AG20443 (cell line): ENCODE results near the gene PPFIA1.

ENCODE experiments used
- DNase-seq: peaks from one replicate; pipeline ENCODE4 v3.0.0; 2012; ENCODE audit warnings: low spot score, mixed read lengths

PPFIA1 gene

DNA sequence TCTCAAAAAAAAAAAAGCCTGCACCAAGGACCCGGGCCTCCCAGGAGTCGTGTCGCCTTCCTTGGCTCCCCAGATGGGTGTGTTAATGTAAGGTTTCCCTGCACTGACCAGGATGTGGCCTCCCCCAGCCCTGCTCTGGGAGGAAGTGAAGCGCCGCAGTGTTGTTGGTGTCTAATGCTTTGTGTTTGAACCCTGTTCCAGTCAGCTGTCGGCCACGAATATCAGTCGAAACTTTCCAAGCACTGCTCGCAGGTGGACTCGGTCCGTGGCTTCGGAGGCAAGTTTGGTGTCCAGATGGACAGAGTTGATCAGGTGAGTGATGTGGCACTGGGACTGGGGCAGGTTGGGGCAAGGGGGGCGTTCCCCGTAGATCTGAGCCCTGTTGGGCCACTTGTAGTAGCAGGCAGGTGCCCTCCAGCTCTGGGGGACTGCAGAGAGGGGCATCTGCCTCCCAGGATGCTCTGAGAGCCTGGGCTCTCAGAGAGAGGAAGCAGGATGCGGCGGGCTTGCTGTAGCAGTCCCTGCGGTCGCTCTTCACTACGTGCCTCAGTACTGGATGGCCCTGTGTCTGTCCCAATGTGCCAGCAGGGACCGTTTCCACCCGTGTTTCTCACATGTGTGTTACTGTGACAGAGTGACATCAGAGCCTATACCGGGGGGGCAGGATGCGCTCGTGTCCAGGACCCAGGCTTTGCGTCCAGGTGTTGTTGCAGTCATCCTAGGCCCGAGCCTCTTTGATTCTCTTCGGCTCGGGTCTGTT, 144.0 kb downstream of the PPFIA1 start:
- no peak for DNase-seq

DNA sequence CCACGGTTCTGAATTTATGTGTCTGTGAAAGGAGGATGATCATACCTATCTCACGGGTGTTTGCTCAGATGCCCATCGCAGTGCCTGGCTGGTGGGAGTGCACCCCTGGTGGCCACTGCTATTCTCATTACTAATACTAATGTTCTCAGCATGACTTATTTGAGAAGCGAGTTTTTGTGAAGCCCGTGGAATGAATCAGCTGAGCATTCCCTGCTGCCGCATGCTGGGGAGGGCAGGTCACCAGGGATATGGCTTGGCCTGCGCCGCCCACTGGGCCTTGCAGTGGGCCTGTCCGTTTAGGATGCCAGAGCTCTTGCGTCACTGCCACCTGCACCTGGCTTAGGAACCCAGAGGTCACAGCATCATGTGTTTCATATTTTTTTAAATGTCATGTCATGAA, 144.7 kb downstream of the PPFIA1 start:
- peak; percentile 75 for DNase-seq

DNA sequence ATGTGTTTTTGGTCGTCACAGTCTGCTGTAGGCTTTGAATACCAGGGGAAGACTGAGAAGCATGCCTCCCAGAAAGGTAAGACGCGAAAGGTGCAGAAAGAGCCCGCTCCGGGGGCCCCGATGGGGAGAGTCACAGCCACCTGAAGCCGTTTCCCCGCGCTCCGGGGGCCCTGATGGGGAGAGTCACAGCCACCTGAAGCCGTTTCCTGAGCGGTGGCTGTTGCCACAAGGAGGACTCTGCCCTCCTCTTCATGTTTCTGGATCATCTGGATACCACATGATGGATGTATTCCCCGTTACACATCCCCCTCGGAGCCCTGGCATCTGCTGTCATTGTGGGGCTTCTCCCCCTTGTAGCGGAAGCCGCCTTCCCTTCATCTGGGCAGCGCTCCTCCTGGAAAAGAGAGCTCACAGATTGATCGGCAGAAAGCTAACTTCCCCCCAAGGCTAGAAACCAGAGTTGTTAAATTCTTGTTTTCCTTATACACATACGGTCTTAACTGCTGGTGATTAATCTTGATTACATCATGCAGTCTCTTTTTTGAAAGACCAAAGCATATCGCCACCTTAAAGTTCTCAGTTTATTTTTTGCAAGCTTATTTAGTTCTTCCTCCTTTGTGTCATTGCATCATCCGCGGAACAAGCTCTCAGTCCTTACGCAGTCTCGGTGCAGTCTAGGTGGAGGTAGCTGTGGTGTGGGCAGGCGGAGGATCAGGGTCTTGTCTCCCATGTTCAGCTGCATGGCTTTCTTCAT, 145.3 kb downstream of the PPFIA1 start:
- DNase-seq = no peak

DNA sequence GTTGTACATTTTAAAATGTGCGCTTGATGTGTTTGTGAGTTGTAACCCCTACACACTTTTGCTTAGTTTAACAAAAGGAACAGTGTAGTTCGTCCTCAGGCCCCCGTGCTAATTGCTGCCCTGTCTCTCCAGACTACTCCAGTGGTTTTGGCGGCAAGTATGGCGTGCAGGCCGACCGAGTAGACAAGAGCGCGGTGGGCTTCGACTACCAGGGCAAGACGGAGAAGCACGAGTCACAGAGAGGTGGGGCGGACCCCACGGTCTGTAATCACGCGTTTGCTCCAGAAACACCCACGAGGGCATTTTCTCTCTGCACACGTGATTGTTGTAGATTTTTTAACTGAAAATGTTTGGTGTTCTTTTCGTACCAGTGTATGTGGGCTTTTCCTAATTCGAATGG, 146.4 kb downstream of the PPFIA1 start:
- no peak for DNase-seq

DNA sequence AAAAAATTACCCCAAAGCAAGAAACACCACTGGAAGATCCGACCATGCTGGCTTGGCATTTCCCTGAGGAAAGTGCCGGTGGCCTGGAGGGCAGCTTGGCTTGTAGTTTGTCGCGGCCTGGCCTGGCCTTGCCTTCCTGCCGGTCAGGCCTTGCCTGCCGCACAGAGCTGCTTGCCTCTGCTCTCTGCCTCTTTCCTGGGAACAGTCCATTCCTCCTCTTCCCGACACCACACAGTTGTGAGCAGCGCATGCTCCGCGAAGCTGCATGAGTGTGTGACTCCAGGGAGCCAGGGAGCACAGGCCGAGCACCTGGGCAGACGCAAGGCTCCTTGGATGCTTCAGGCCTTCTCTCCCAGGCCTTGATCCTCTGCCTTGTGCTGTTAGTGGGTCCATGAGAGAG, 147.6 kb downstream of the PPFIA1 start:
- no peak for DNase-seq

DNA sequence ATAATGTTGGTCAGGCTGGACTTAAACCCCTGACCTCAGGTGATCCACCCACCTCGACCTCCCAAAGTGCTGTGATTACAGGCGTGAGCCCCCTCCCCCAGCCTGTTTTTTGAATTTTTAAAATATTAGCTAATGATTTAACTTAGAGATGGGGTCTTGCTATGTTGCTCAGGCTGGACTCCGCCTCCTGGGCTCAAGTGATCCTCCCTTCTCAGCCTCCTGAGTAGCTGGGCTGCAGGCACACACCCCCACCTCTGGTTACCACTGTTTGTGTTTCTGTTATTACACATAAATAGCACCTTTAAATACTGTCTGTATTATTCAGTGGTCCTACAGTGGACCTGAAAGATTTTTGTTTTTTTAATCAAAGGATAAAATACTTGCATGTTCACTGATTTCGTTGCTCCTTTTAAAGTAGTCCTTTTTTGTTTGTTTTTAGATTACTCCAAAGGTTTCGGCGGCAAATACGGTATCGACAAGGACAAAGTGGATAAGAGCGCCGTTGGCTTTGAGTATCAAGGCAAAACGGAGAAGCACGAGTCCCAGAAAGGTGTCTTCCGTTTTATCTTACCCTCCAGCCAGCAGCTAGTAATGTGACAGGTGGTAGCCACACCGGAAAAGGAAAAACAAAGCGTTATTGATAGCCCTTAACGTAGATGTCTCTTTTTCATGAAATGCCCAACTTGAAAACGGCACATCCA, 149.0 kb downstream of the PPFIA1 start:
- DNase-seq = no peak

DNA sequence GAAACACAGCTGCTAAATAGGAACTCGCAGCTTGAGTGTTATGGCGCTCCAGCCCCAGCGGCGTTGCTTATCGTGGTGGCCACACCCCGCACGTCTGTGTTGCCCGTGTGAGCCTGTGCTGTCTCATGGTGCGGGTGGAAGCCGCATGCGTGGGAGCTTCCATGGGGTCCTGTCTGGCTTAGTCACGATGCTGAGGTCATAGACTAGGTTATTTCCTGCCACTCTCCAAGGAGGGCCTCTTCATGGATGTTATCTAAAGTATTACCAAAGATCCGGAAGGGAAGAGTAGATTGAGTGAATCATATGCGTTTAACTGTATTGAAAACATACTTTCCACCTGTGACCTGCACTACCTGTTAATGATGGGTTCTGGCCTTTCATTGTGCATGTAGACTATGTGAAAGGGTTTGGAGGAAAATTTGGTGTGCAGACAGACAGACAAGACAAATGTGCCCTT, 149.5 kb downstream of the PPFIA1 start:
- DNase-seq = no peak

DNA sequence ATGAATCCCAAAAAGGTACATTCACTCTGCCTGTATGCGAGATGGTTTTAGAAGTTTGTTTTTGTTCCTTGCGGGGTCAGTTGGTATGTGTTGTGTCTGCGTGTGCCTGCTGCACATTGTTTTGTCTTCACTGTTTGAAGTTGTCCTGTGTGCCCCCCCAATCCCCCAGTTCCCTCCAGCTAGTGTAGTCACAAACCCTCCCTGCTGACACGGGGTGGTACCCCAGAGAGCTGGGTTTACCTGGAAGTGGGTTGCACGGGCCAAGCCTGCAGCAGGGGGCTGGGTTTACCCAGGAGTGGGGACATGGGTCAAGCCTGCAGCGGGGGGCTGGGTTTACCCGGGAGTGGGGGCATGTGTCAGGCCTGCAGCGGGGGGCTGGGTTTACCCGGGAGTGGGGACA, 150.0 kb downstream of the PPFIA1 start:
- no peak for DNase-seq

DNA sequence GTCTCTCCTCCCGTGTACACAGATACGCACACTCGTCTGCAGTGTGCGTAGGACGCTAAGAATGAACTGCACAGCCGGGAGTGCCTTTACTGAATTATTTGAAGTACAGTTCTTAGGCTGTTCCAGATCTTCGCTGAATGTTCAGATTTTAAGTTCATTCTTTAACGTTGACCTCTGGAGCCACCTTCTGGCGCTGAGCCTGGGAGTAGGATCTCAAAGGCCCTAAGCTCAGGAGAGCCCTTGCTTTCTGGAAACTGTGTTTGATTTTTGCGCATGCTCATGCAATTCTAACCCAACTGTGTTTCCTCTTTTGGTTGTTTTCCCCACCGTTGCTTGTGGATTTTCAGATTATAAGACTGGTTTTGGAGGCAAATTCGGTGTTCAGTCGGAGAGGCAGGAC, 150.6 kb downstream of the PPFIA1 start:
- DNase-seq = no peak

DNA sequence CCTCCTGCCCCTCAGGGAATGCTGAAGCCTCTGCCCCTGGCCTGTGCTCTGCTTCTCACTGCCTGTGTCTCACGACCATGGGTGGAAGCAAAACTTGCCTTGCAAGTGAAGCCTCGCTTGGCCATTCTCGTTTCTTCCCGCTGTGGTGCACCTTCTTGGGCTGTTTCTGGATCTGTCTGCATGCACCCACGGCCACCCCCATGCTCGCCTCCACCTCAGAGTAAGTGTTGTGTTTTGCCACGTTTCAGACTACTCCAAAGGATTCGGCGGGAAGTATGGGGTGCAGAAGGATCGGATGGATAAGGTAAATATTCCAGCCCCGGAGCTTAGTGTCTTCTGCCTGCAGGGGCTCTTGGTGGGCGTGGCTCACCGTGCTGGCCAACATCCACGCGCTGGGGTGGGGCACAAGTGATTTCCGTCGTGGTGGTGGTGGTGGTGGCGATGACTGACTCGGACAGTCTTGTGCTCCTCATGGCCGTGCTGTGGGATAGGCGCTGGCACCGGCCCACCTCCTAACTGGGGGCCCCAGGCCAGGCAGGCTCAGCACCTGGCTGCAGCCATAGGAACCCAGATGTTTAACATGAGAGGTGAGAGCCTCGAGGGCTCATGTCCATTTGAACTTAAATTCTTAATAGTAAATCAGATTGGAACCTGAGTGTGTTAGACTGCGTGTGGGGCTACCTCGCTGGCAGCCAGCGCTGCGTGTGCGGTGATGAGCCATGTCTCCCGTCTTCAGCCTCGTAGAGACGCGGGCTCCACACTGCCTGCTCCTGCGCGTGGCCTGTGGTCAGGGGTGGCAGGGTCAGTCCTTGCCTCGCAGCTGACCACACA, 152.4 kb downstream of the PPFIA1 start:
- DNase-seq = no peak

DNA sequence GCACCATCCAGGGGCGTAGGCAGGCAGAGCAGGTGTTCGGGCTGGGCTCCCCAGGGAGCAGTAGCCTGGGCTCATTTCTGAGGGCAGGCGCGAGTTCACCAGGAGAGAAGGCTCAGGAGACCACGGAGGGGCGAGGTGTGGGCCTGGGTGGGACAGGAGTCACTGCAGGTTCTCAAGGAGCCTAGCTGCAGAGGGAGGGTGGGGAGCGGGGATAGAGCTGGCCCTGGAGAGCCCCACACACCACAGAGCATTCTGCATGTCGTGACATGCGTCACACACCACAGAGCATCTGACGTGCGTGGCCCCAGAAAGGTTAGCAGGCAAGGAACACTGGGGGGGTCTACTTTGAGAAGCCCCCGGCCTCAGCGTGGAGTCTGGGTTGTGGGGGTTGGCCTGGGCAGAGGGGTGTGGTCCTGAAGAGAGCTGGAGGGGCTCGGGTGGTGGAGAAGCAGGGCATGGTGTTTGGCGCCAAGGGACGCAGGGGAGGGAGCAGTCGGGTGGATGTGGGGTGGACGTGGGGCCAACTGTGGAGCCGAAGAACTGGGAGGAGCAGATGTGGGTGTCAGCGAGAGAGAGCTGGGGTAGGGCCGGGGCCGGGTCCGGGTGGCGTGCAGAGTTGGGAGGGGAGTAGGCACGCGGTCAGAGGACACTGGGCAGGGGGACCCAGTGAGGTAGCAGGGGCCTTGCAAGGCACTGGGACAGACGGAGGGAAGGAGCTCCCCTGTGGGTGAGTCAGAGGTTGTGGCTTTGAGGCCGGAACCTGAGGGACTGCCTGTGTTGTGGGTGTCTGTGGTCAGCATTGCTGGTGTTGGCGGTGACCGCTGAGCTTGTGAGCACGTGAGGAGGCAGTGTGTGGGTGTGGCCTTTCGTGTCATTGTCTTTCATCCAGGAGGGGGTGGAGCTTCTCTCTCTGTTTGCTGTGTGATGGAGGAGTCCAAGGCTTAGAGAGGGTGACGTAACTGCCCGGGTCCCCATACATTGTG, 153.3 kb downstream of the PPFIA1 start:
- DNase-seq = peak; percentile 84

DNA sequence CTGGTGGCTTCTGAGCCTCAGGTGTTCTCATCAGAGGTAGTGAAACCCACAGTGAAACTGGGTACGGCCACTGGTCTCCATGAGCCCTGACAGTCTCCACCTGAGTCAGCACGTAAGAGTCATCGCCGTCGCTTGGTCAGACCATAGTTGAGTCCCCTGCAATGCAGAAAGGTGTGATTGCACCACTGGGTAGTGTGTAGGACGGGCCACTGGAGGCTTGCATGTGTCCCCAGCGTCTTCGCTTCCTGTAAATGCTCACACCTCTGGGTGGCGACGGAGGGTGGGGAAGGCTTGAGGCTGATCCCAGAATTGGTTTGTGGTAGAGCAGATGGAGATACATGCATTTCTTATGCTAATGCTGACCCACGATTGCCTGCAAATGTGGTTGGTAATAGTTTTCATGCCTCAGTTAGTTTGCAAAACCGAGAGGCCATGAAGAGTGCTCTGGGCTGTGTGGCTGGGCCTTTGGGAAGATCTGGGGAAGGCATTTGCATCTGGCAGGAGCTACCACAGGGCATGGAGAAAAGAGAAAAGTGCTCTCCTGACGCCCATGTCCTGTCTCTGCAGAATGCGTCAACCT, 154.4 kb downstream of the PPFIA1 start:
- DNase-seq = no peak

DNA sequence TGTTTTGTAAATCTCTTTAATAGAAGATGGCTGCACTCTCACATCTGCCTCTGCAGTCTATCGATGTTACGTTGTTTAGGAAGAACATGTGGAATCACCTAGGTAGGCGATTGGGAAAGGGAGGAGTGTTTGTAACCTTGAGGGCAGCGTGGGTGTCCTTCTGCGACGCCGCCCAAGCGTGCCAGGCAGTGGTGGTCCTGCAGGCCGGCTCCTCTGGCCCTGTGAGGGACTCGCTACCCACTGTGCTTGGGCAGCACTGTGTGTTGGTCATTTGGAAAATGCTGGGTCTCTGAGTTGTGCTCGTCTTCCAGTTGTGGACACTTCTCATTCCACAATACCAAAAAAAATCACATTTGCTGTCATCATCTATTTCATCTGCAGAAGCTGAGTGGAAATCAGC, 156.9 kb downstream of the PPFIA1 start:
- DNase-seq = no peak

DNA sequence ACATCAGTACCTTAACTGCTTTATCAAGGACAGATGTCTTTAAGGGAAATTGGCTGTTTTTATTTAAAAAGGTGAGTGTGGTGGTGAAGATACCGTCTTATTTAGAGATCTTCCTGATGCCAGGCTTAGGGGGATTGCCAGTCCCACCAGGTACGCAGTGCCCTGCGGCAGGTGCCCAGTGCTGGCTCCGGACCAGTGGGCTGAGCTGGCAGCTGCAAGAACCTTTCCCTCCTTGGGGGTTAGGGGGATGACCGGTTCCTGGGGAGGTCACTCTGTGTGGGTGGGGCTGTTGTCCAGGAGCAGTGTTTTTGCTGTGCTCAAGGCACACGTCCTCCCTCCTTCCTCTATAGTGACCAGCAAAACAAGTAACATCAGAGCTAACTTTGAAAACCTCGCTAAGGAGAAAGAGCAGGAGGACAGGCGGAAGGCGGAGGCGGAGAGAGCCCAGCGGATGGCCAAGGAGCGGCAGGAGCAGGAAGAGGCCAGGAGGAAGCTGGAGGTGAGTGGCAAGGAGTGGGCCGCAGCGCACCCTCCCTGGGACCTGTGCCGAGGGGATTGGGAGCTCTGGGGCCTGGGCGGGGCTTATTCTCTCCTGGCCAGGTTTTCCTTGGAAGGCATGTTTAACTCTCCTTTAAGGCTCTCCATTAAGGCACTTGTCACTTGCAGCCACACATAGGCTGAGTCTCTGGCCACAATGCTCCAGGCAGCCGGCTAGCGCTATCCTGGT, 158.4 kb downstream of the PPFIA1 start:
- DNase-seq = no peak

DNA sequence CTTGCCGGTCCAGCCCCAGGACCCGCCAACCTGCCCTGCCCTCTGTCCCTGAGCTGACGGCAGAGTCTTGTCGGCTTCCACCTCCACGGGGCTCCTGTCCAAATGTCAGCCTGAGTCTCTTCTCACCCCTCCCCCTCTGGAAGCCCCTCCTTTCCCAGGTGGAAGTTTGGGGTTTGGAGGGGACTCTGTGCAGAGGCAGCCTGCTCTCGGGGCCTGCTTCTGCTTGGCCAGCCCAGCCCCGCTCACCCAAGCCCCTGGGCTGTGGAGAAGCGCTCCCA, 158.9 kb downstream of the PPFIA1 start:
- DNase-seq = no peak

DNA sequence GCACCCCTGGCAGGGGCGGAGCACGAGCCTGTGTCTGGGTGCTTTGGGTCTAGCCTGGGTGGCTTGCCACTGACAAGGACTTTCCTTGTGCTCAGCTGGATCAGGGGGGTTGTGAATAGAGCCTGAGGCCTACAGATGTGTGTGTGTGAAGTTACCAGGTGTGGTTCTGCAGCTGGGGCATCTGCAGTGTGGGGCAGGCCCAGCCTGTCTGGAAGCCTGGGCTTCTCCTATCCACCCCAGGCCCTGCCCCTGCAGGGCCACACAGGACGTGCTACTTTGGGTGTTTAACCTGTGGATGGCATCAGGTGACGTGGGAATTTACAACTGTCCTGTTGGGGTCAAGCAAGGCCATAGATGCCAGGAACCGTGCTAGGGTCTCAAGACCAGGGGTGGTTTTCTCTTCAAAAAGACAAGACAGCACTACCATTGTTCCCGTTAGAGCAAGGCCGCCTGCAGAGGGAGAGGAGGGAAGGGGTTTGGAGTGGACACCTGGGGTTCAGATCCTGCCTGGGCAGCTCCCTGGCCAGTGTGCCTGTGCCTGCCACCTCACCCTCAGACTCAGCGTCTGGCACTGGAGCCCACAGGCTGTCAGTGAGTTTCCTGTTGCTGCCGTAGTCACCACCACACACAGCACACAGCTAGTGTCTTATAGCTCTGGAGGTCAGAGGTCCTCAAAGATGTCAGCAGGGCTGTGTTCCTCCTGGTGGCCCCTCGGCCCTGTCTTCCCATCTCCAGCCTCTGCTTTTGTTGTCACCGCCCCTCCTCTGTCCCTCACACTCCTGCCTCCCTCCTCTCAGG, 159.4 kb downstream of the PPFIA1 start:
- no peak for DNase-seq

DNA sequence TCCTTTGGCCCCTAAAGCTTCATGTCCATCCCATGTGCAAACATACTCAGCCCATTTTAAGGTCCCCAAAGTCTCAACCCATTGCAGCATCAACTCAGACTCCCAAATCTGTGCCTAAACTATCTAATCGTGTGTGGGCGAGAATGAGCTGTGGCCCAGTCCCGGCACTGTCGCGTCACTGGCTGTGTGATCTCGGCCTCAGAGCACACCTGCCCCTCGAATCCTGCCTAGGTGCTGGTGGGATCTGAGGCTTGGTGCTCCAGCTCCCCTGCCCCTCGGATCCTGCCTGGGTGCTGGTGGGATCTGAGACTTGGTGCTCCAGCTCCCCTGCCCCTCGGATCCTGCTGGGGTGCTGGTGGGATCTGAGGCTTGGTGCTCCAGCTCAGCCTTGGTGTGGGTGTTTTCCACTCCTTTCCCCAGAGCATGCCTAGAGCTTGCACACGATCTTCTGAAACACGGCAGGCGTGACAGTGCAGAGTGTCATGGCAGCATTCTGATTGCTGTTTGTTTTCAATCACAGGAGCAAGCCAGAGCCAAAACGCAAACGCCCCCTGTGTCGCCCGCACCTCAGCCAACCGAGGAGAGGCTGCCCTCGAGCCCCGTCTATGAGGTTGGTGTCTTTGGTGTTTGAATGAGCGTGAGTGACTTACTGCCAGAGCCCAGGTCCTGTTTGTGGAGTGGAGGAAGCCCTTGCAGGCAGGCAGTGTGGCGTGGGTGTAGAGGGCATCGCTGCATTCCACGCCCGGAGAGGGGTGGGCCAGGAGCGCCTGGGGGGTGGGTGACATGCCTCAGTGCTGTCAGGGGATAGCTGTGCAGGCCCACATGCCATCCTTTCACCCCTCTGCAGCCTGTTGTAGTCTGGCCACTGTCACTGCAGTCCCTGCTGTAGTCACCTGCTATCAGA, 160.4 kb downstream of the PPFIA1 start:
- DNase-seq = no peak

DNA sequence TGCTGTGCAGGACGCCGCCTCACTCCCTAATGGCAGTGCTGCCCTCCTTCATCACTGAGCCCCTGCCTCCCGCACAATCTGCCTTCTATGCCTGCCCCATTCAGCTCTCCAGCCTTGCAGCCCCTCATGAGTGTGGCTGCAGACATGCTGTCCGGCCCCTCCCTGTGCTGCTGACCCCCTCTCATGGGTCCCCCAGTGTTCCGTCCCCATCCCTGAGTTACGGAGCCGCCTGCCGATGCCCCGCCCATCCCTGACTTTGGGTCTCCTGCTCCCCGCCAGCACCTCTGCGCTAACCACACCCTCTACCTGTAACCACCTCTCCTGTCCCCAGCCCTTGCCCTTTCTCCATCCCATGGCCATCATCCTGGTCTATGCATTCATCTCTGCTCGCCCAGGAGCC, 161.1 kb downstream of the PPFIA1 start:
- DNase-seq = no peak
